ENCODE measurements around the gene BUD13. TPM values are rescaled to one million over a fixed set of nuclear protein-coding genes. Genes with fewer than 3 reads are reported as not detected.

The BUD13 gene
- total RNA-seq, 1 donor from 2014 or later: 21.4 TPM

DNA sequence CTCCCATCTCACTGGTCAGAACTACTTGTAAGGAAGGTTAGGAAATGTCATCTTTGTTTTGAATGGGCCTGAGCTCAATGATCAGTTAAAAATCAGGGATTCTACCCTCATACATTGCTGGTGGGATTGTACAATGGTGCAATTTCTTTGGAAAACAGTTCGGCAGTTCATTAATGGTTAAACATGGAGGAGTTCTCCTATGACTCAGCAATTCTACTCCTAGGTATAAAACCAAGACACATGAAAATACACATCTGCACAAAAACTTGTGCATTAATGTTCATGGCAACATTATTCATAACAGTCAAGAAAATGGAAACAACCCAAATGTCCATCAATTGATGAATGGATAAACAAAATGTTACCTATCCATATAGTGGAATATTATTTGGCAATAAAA, 23.8 kb upstream of the BUD13 start:
- Mint-ChIP-seq H3K27ac (no peak overlapping the region), H3K4me1 (no peaks in the 10 kb centered on the region), H3K4me3 (no peak overlapping the region)

DNA sequence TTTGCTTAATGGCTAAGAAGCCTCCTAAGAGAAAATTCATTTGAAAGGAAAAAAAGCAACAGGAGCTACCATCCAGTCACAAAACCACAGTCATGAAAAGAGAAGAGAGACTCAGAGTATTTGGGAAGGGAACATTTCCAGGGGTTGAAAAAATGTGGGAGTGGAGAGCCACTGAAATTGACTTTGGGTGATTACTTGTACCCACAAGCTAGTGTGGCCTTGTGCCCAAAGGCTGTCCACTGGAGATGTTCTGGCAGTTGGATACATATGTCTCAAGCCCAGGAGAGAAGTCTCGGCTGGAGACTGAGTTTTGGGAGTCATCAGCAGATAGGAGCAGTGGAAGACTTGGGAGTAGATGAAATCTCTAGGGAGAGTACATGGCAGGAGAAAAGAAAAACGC, 22.1 kb upstream of the BUD13 start:
- H3K27ac Mint-ChIP-seq: no peak overlapping the region
- H3K4me1 Mint-ChIP-seq: peaks cover 2% of the 10 kb centered on the region
- H3K36me3 Mint-ChIP-seq: no peaks in the 10 kb centered on the region
- TF ChIP-seq, protein P1, sequence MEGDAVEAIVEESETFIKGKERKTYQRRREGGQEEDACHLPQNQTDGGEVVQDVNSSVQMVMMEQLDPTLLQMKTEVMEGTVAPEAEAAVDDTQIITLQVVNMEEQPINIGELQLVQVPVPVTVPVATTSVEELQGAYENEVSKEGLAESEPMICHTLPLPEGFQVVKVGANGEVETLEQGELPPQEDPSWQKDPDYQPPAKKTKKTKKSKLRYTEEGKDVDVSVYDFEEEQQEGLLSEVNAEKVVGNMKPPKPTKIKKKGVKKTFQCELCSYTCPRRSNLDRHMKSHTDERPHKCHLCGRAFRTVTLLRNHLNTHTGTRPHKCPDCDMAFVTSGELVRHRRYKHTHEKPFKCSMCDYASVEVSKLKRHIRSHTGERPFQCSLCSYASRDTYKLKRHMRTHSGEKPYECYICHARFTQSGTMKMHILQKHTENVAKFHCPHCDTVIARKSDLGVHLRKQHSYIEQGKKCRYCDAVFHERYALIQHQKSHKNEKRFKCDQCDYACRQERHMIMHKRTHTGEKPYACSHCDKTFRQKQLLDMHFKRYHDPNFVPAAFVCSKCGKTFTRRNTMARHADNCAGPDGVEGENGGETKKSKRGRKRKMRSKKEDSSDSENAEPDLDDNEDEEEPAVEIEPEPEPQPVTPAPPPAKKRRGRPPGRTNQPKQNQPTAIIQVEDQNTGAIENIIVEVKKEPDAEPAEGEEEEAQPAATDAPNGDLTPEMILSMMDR (IDR thresholded peaks at IDR 0.05; ENCODE audit: unreplicated experiment): no peak
- H3K4me3 Mint-ChIP-seq: no peak overlapping the region
- no peak for DNase-seq (ENCODE audit: low spot score in 2 of 2, unreplicated experiment in 2 of 2)
- H3K9me3 Mint-ChIP-seq: peaks cover 4% of the 10 kb centered on the region
- peaks cover 10% of the 10 kb centered on the region for H3K27me3 Mint-ChIP-seq (ENCODE audit: low read depth)

More for the DNA sequence above, 23.8 kb upstream of the BUD13 start:
- DNase-seq (ENCODE audit: low spot score in 2 of 2, unreplicated experiment in 2 of 2): no peak
- peaks cover 4% of the 10 kb centered on the region for H3K27me3 Mint-ChIP-seq (ENCODE audit: low read depth)
- TF ChIP-seq, protein P1 (IDR thresholded peaks at IDR 0.05; ENCODE audit: unreplicated experiment): no peak
- peaks cover 4% of the 10 kb centered on the region for H3K9me3 Mint-ChIP-seq
- no peaks in the 10 kb centered on the region for H3K36me3 Mint-ChIP-seq

DNA sequence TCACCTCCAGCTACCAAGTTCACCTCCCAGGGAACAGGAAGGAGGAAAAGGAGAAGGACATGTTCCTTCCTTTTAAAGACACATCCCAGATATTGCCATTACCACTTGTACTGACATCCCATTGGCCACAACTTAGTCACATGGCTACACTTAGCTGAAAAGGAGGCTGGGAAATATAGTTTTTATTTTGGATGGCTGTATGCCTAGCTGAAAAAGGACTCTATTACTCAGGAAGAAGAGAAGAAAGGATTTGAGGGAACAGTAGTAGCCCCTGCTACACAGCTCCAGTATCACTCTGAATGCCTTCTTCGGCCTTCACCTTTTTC, 20.9 kb upstream of the BUD13 start:
- TF ChIP-seq, protein P1 (IDR thresholded peaks at IDR 0.05; ENCODE audit: unreplicated experiment): no peak
- peaks cover 2% of the 10 kb centered on the region for H3K4me1 Mint-ChIP-seq
- H3K4me3 Mint-ChIP-seq: no peak overlapping the region
- H3K27ac Mint-ChIP-seq: no peak overlapping the region
- H3K27me3 Mint-ChIP-seq (ENCODE audit: low read depth): peaks cover 6% of the 10 kb centered on the region
- H3K9me3 Mint-ChIP-seq: peaks cover 4% of the 10 kb centered on the region
- H3K36me3 Mint-ChIP-seq: no peaks in the 10 kb centered on the region
- no peak for DNase-seq (ENCODE audit: low spot score in 2 of 2, unreplicated experiment in 2 of 2)

DNA sequence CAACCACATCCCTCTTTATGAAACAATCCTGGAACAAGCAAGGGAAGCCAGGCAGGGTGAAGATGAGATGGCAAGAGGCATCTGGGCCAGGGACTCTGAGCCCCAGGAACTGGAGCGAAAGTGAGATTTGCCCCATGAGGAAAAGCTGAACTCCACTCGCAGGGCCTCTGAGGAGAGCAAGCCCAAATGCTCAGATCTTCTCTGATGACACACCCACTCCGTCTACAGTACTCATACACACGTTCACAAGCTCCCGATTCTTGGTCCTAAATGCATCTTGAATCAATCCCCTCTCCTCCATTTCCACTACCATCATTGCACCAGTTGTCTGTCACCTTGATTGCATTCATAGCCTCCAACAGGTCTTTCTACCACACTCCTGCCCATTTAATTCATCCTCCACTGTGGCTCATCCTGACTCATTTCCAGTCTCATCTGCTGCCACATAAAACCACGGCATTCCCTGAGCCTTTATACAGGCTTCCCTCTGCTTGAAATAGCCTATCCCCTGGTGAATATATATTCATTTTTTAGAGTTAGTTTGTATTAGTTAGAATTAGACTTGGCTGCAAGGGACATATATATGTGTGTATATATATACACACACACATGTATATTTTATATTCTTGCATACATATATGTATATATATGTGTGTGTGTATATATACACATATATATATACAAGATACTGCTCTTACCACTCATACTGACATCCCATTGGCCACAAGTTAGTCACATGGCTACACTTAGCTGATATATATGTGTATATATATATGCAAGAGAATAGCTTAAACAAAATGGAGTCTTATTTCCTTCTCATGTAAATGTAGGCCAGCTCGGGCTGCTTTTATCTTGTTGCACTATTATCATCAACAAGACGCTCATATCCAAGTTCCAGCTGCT, 20.3 kb upstream of the BUD13 start:
- peaks cover 7% of the 10 kb centered on the region for H3K4me1 Mint-ChIP-seq
- peaks cover 6% of the 10 kb centered on the region for H3K27me3 Mint-ChIP-seq (ENCODE audit: low read depth)
- no peak overlapping the region for H3K4me3 Mint-ChIP-seq
- H3K36me3 Mint-ChIP-seq: no peaks in the 10 kb centered on the region
- TF ChIP-seq, protein P1 (IDR thresholded peaks at IDR 0.05; ENCODE audit: unreplicated experiment): no peak
- no peak for DNase-seq (ENCODE audit: low spot score in 2 of 2, unreplicated experiment in 2 of 2)
- H3K27ac Mint-ChIP-seq: no peak overlapping the region
- H3K9me3 Mint-ChIP-seq: peaks cover 4% of the 10 kb centered on the region

DNA sequence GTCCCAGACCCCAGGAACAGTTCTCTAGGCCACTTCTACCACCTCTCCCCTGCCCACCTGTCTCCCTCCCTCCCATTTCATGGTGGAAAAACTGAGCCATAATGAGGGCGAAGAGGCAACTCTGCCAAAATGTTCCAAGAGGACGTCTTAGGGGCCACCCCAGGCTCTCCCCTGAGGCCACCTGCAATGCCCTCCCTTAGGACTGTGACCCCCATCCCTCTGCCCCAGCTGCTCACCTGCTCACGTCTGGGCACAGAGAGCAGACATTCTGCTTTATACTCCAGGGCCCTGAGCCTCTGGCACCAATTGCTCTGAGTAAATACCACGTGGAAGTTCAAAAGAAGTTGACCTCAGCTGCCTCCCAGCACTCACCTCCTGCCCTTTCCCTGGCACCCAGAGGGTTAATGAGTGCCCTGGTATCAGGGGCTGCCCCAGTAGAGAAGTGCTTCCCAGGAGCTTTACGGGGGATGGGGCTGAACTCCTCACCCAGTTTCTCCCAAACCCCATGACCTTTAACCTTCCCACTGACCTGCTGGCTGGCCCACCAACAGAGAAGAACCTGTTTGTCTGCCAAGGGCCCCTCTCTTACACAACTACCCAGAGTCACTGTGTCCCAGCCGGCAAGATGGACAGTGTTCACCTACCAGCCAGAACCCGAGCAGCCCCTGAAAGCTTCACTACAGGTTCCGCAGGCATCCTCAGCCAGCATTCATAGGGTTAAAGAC, 19.5 kb upstream of the BUD13 start:
- Mint-ChIP-seq H3K4me1 (peaks cover 10% of the 10 kb centered on the region), H3K27ac (no peak overlapping the region), H3K4me3 (no peak overlapping the region), H3K36me3 (no peaks in the 10 kb centered on the region), H3K27me3 (ENCODE audit: low read depth) (peaks cover 6% of the 10 kb centered on the region), H3K9me3 (peaks cover 4% of the 10 kb centered on the region)
- no peak for DNase-seq (ENCODE audit: low spot score in 2 of 2, unreplicated experiment in 2 of 2)
- TF ChIP-seq, protein P1 (IDR thresholded peaks at IDR 0.05; ENCODE audit: unreplicated experiment): no peak
